K562 (cell line): Measurements from ENCODE around the gene ISM1. TPM values are rescaled to one million over a fixed set of nuclear protein-coding genes. Genes with fewer than 3 reads are reported as not detected.

Source experiments
- ATAC-seq: fragments of 200-7000 bp; cut with Tn5 transposase; 3 replicates; pipeline ENCODE4 v1.9.1; 2020; ENCODE audit warnings: moderate library complexity
- BruUV-seq: library from RNA; stranded (reverse); fragments of 400-500 nt; replicated peaks from 2 replicates; lab custom pipeline; 2021; lab: Mats Ljungman, UMichigan
- CTCF ChIA-PET: fragments of 300-600 bp; formaldehyde crosslinking; extraction: SDS; loops from one replicate; lab custom pipeline; 2021; ENCODE audit warnings: low intra/inter-chr PET ratio; lab: Yijun Ruan, JAX
- POLR2A ChIA-PET: fragments of 300-600, 350-650 bp; sonication (Branson Sonifier 250); formaldehyde crosslinking; extraction: SDS; loops from one replicate; lab custom pipeline; 2021; ENCODE audit warnings: antibody characterized with exemption, inconsistent platforms; lab: Yijun Ruan, JAX
- DNase-seq, 4 experiments: peaks; one replicate each; pipeline versions ENCODE4 v3.0.0 to v3.0.0-alpha.2; 2011 to 2018; ENCODE audit warnings: low spot score in 3 of 4, mixed read lengths in 3 of 4; ENCODE audit errors: extremely low read depth in 1 of 4
- FAIRE-seq: peaks from 2 replicates; lab custom pipeline; 2011; peaks lifted over from hg19 to GRCh38; lab: Jason Lieb, UNC
- H2AFZ ChIP-seq: 2 replicates; pipeline ENCODE4 v1.6.0; 2011; ENCODE audit warnings: low read depth, low read length, control low read depth, inconsistent platforms
- H3K27ac ChIP-seq: fragments of 200-600 bp; 3 replicates; pipeline ENCODE4 v1.8.0; 2011; ENCODE audit warnings: low read depth, mild to moderate bottlenecking, control low read depth, inconsistent platforms, low read length, moderate library complexity, mixed read lengths; ENCODE audit errors: extremely low read depth
- H3K27me3 ChIP-seq, 2 experiments: fragments of 300-600 bp in 1 of 2; 2 replicates in 1 of 2; 3 replicates in 1 of 2; pipeline versions ENCODE4 v1.6.0 to v1.8.0; 2011; ENCODE audit warnings: inconsistent platforms in 2 of 2, low read length in 2 of 2, mild to moderate bottlenecking in 1 of 2, mixed read lengths in 1 of 2, moderate library complexity in 1 of 2; ENCODE audit not compliant: control insufficient read depth in 2 of 2, insufficient read depth in 2 of 2
- H3K36me3 ChIP-seq: fragments of 300-600 bp; 3 replicates; pipeline ENCODE4 v1.8.0; 2011; ENCODE audit warnings: mild to moderate bottlenecking, low read length, inconsistent platforms; ENCODE audit not compliant: control insufficient read depth, insufficient read depth
- H3K4me1 ChIP-seq, 2 experiments: fragments of 200-600 bp in 1 of 2; replicated peaks in 1 of 2; 2 replicates in 1 of 2; 3 replicates in 1 of 2; pipeline versions ENCODE4 v1.5.1 to v1.8.0; 2011; ENCODE audit warnings: inconsistent platforms in 2 of 2, low read length in 2 of 2, mild to moderate bottlenecking in 1 of 2, mixed read lengths in 1 of 2, moderate library complexity in 1 of 2; ENCODE audit not compliant: control insufficient read depth in 2 of 2, insufficient read depth in 2 of 2
- H3K4me2 ChIP-seq: 2 replicates; pipeline ENCODE4 v1.6.1; 2011; ENCODE audit warnings: low read length, control low read depth, inconsistent platforms, mixed read lengths; ENCODE audit not compliant: insufficient read depth
- H3K4me3 ChIP-seq: fragments of 200-600 bp; sonication (generic), shearing (Covaris generic); 2 replicates; pipeline ENCODE4 v1.5.1; 2016; ENCODE audit warnings: control low read depth, inconsistent platforms
- H3K79me2 ChIP-seq: fragments of 200-600 bp; 3 replicates; pipeline ENCODE4 v1.8.0; 2011; ENCODE audit warnings: low read length, inconsistent platforms; ENCODE audit not compliant: control insufficient read depth, insufficient read depth
- H3K9ac ChIP-seq, 2 experiments: 2 replicates each; pipeline versions ENCODE4 v1.6.0 to v1.6.1; 2011; ENCODE audit warnings: low read depth in 2 of 2, low read length in 2 of 2, control low read depth in 1 of 2, inconsistent platforms in 1 of 2, mild to moderate bottlenecking in 1 of 2, mixed read lengths in 1 of 2; ENCODE audit not compliant: insufficient read depth in 1 of 2
- H3K9me1 ChIP-seq: one replicate; pipeline ENCODE4 v1.6.0; 2011; ENCODE audit warnings: inconsistent platforms, mild to moderate bottlenecking, low read length, moderate library complexity; ENCODE audit not compliant: control insufficient read depth, insufficient read depth
- H3K9me3 ChIP-seq: replicated peaks from 2 replicates; pipeline ENCODE4 v1.5.1; 2011; ENCODE audit warnings: low read depth, low read length, inconsistent platforms; ENCODE audit not compliant: control insufficient read depth, insufficient read depth
- H4K20me1 ChIP-seq: replicated peaks from 2 replicates; pipeline ENCODE4 v1.6.1; 2011; ENCODE audit warnings: low read length, inconsistent platforms, mixed read lengths; ENCODE audit not compliant: control insufficient read depth, insufficient read depth
- CUX1 ChIP-seq: fragments of 200-800 bp; sonication (Bioruptor generic); IDR thresholded peaks from 2 replicates; pipeline ENCODE4 v1.6.1; 2016; ENCODE audit warnings: missing genetic modification characterization, missing compliant biosample characterization
- ELF2 ChIP-seq: fragments of 250-450 bp; sonication (Bioruptor Pico); IDR thresholded peaks from 2 replicates; pipeline ENCODE4 v1.5.0; 2021; ENCODE audit warnings: mild to moderate bottlenecking
- RHOXF2B ChIP-seq: fragments of 250-450 bp; sonication (Bioruptor Pico); conservative IDR thresholded peaks from 2 replicates; pipeline ENCODE4 v1.5.1; 2021
- SMAD3 ChIP-seq: fragments of 450-650 bp; formaldehyde crosslinking; conservative IDR thresholded peaks from 2 replicates; pipeline ENCODE4 v1.4.0; 2020; ENCODE audit warnings: mild to moderate bottlenecking
- ZNF398 ChIP-seq: fragments of 250-450 bp; sonication (Bioruptor Pico); IDR thresholded peaks from 2 replicates; pipeline ENCODE4 v1.8.0; 2021; ENCODE audit warnings: moderate library complexity, mild to moderate bottlenecking, inconsistent platforms
- WGBS: fragments of 100-300 bp; shearing (Covaris generic); methylation state at CpG from one replicate; pipeline ENCODE4 v1.1.6; 2016; ENCODE audit warnings: low coverage, mixed read lengths; ENCODE audit not compliant: insufficient coverage; ENCODE audit errors: missing lambda C conversion rate; 5-methylcytosine and 5-hydroxymethylcytosine counted together
- in situ Hi-C: fragments of 300-500 bp; cut with MboI; formaldehyde crosslinking; loops from 4 replicates; pipeline ENCODE4 v1.15.0; 2018; ENCODE audit warnings: inconsistent platforms, mixed read lengths
- intact Hi-C: fragments of 100-400 bp; cut with micrococcal nuclease; formaldehyde crosslinking; loops from 2 replicates; pipeline ENCODE4 v1.14.2; 2022
- polyA plus RNA-seq, 8 experiments: library from polyadenylated mRNA; depleted of rRNA in 4 of 8; stranded (reverse) in 5 of 8; unstranded in 3 of 8; fragments of >200 nt; fragmentation: Nextera tagmentation in 2 of 8; fragmentation: Illumina TruSeq in 1 of 8; extraction: Ambion mirVana in 2 of 8; extraction: Trizol in 1 of 8; gene quantifications; 2 replicates each; pipeline versions ENCODE4 v1.2.1 to v1.2.3, GENCODE V29; 2011 to 2014; ENCODE audit warnings: inconsistent platforms in 1 of 8, missing spikeins in 1 of 8
- total RNA-seq, 7 experiments: library from RNA; depleted of rRNA in 6 of 7; stranded (reverse); fragments of >200 nt in 6 of 7; fragmentation: Illumina TruSeq in 2 of 7; extraction: Trizol in 2 of 7; gene quantifications; 2 replicates each; pipeline versions ENCODE4 v1.2.1 to v1.2.3, GENCODE V29; 2011 to 2021; ENCODE audit warnings: low replicate concordance in 1 of 7

The ISM1 gene
- total and polyA plus RNA-seq, 9 of the 15 experiments (the other 6 are each of a cell fraction or from before 2014, with no cell fraction given) = not detected

- no peak for TF ChIP-seq ELF2 (CRISPR knock-in tag)
- TF ChIP-seq ZNF398 (CRISPR knock-in tag) = no peak
Measured at GRCh38 chr20:13263451-13263850, 42.4 kb downstream of the ISM1 start (continued).

- DNase-seq = no peak
- WGBS = 0% methylated on average over 5 of the region's 5 CpGs
- no peak overlapping the region for H3K4me2 ChIP-seq
- no TSS peak for BruUV-seq
- H3K9ac ChIP-seq = no peak overlapping the region
- POLR2A ChIA-PET = interaction anchor here (1.4 kb wide), 1 partner anchor 9 kb away, joined by 4 read pairs; no protein-coding TSS in a partner anchor
- H4K20me1 ChIP-seq = no peaks in the 10 kb centered on the region
- in situ Hi-C loops (no loop called here), intact Hi-C loops (no loop called here)
- CTCF ChIA-PET = no interaction called here
- H3K9me3 ChIP-seq = no peaks in the 10 kb centered on the region
- no peak for FAIRE-seq
- H3K79me2 ChIP-seq = no peaks in the 10 kb centered on the region
- no peak overlapping the region for H3K27ac ChIP-seq
- no peak overlapping the region for H2AFZ ChIP-seq
- H3K4me1 ChIP-seq = no peaks in the 10 kb centered on the region
- no peaks in the 10 kb centered on the region for H3K27me3 ChIP-seq
- no peak for ATAC-seq
- H3K4me3 ChIP-seq = no peak overlapping the region
- TF ChIP-seq SMAD3 (no peak), CUX1 (CRISPR knock-in tag) (no peak), RHOXF2B (CRISPR knock-in tag) (no peak)
- no peaks in the 10 kb centered on the region for H3K36me3 ChIP-seq
- H3K9me1 ChIP-seq = no peaks in the 10 kb centered on the region
Measured at GRCh38 chr20:13264907-13265306, 43.8 kb downstream of the ISM1 start.
